Measurements from ENCODE around the gene MRTO4. TPM values are rescaled to one million over a fixed set of nuclear protein-coding genes. Genes with fewer than 3 reads are reported as not detected.

The MRTO4 gene
- total and polyA plus RNA-seq, 9 of the 15 experiments (the other 6 are each of a cell fraction or from before 2014, with no cell fraction given) = 62.0 to 173 (median 146) TPM

DNA sequence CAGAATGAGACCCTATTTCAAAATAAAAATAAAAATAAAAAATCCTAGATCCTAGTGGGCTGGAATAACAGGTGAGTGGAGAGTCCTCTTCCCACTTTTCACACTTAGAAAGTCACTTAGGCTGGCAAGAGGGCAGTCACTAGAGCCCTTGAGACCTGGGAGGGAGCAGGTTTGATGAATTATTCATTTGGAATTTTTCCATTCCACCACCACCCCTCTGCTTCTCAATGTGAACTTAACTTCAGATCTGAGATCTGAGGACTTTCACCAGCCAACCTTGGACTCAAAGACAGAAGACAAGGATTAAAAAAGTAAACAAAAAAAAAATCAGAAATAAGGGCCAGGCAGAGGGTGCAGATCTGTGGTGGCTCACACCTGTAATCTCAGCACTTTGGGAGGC, 20.5 kb downstream of the MRTO4 start (continued):
- TF ChIP-seq ZNF212 (CRISPR knock-in tag; IDR thresholded peaks at IDR 0.05) (no peak), ZNF764 (CRISPR knock-in tag; IDR thresholded peaks at IDR 0.05; ENCODE audit: low read depth) (no peak)
- TF ChIP-seq, protein P1, sequence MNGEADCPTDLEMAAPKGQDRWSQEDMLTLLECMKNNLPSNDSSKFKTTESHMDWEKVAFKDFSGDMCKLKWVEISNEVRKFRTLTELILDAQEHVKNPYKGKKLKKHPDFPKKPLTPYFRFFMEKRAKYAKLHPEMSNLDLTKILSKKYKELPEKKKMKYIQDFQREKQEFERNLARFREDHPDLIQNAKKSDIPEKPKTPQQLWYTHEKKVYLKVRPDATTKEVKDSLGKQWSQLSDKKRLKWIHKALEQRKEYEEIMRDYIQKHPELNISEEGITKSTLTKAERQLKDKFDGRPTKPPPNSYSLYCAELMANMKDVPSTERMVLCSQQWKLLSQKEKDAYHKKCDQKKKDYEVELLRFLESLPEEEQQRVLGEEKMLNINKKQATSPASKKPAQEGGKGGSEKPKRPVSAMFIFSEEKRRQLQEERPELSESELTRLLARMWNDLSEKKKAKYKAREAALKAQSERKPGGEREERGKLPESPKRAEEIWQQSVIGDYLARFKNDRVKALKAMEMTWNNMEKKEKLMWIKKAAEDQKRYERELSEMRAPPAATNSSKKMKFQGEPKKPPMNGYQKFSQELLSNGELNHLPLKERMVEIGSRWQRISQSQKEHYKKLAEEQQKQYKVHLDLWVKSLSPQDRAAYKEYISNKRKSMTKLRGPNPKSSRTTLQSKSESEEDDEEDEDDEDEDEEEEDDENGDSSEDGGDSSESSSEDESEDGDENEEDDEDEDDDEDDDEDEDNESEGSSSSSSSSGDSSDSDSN (IDR thresholded peaks at IDR 0.05; ENCODE audit: borderline replicate concordance in 1 of 2, low read depth in 2 of 2, low read length in 2 of 2) = no peak

DNA sequence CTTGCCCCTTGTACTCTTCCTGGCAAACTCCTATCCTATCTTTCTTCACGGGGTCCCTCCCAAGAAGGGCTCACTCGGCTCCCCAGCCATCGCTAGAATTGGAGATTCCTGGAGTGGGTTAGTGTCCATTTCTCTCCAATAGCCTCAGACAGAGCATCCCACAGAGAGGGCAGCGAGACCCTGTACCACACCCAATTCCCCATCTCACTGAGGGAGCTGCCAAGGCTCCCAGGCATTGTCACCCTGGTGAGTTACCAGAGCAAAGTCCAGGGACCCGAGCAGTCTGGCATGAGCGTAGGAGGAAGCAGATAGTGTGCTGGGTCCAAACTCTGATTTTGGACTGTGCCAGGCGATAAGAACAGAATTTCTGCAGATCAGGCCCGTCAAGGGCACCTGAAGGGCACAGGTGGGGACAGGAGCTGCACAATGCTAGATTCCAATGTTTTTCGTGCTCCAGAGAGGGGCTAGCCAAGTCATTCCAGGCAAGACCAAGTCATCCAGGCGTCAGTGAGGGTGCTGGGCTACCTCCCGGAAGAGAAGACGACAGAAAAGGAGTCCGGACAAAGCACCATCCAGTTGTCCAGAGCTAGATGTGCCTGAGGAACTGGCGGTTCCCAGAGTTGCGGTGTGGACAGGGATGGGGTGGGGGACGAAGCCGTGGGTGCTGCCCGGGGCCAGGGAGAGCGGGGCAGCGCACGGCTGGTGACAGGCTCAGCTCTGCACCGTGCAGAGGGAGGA, 21.7 kb downstream of the MRTO4 start:
- intact Hi-C loops (cut with micrococcal nuclease) (no loop called here), in situ Hi-C loops (cut with MboI) (no loop called here)
- no peaks in the 10 kb centered on the region for H3K36me3 ChIP-seq (ENCODE audit: control insufficient read depth, insufficient read depth, low read length)
- ATAC-seq (no peak), DNase-seq (ENCODE audit: extremely low read depth in 1 of 4, low spot score in 3 of 4) (no peak), FAIRE-seq (no peak)
- H2AFZ ChIP-seq (ENCODE audit: low read depth, low read length) = no peak overlapping the region
- BruUV-seq (replicated peaks) = no TSS peak
- no peaks in the 10 kb centered on the region for H4K20me1 ChIP-seq (replicated peaks; ENCODE audit: control insufficient read depth, insufficient read depth, low read length)
- no peak overlapping the region for H3K4me3 ChIP-seq
- ChIA-PET CTCF (ENCODE audit: low intra/inter-chr PET ratio) (no interaction called here), POLR2A (interaction anchor here (0.6 kb wide), 1 partner anchor 10 kb away, joined by 3 read pairs; no protein-coding TSS in a partner anchor)
- no peaks in the 10 kb centered on the region for H3K9me1 ChIP-seq (ENCODE audit: control insufficient read depth, insufficient read depth, low read length)
- no peak overlapping the region for H3K9ac ChIP-seq (ENCODE audit: insufficient read depth in 1 of 2, low read depth in 2 of 2, low read length in 2 of 2)
- no peak for TF ChIP-seq SUPT5H (IDR thresholded peaks at IDR 0.05)
- TF ChIP-seq ATF1 (CRISPR knock-in tag; IDR thresholded peaks at IDR 0.05) = no peak
- no peak for TF ChIP-seq ATF1 (tag; IDR thresholded peaks at IDR 0.05)
- TF ChIP-seq BRD4 (IDR thresholded peaks at IDR 0.05) = no peak
- no peak for TF ChIP-seq FOXA3 (CRISPR knock-in tag; conservative IDR thresholded peaks at IDR 0.05 in 1 of 2, IDR thresholded peaks at IDR 0.05 in 1 of 2)
- no peak for TF ChIP-seq STAG1 (CRISPR knock-in tag; IDR thresholded peaks at IDR 0.05; ENCODE audit: borderline replicate concordance)
- TF ChIP-seq ZC3H11A (IDR thresholded peaks at IDR 0.05; ENCODE audit: low read depth, low read length) = no peak
- TF ChIP-seq ZNF12 (CRISPR knock-in tag; IDR thresholded peaks at IDR 0.05) = no peak
- TF ChIP-seq MBD2 (IDR thresholded peaks at IDR 0.05; ENCODE audit: borderline replicate concordance, low read depth) = no peak
- TF ChIP-seq, protein P2, sequence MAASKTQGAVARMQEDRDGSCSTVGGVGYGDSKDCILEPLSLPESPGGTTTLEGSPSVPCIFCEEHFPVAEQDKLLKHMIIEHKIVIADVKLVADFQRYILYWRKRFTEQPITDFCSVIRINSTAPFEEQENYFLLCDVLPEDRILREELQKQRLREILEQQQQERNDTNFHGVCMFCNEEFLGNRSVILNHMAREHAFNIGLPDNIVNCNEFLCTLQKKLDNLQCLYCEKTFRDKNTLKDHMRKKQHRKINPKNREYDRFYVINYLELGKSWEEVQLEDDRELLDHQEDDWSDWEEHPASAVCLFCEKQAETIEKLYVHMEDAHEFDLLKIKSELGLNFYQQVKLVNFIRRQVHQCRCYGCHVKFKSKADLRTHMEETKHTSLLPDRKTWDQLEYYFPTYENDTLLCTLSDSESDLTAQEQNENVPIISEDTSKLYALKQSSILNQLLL (CRISPR knock-in tag; IDR thresholded peaks at IDR 0.05; ENCODE audit: borderline replicate concordance) = no peak
- no peak for TF ChIP-seq ZNF79 (CRISPR knock-in tag; IDR thresholded peaks at IDR 0.05; ENCODE audit: low read depth)
- H3K27ac ChIP-seq (ENCODE audit: extremely low read depth, low read depth, low read length) = no peak overlapping the region
- WGBS (ENCODE audit: insufficient coverage, low coverage, missing lambda C conversion rate) = 65% methylated on average over 18 of the region's 22 CpGs
- no peak overlapping the region for H3K4me2 ChIP-seq (ENCODE audit: insufficient read depth, low read length)
- H3K27me3 ChIP-seq (ENCODE audit: control insufficient read depth in 2 of 2, insufficient read depth in 2 of 2, low read length in 2 of 2) = no peaks in the 10 kb centered on the region
- H3K79me2 ChIP-seq (ENCODE audit: control insufficient read depth, insufficient read depth, low read length) = no peaks in the 10 kb centered on the region
- peaks cover 0 to 6% of the 10 kb centered on the region in 2 experiments; a peak in 2 of 5 replicates for H3K4me1 ChIP-seq (replicated peaks in 1 of 2; ENCODE audit: control insufficient read depth in 2 of 2, insufficient read depth in 2 of 2, low read length in 2 of 2)
- no peaks in the 10 kb centered on the region for H3K9me3 ChIP-seq (replicated peaks; ENCODE audit: control insufficient read depth, insufficient read depth, low read depth, low read length)

Data from K562 (cell line).